Immature natural killer cell (primary cell): ENCODE results near the gene SRPK2. TPM values are rescaled to one million over a fixed set of nuclear protein-coding genes. Genes with fewer than 3 reads are reported as not detected.
"Not testable (repeated sequence)": the region's sequence is repeated elsewhere in the genome, so short reads cannot be mapped to it uniquely, and the experiment has no call there.

Source experiments
- DNase-seq, 3 donors: peaks; one replicate each; pipeline ENCODE4 v3.0.0; 2022; ENCODE audit warnings: mixed read lengths in 1 of 3
- H3K27ac Mint-ChIP-seq, 6 donors: one replicate each; pipeline ENCODE4 v1.8.0; 2020; ENCODE audit warnings: mixed read lengths in 6 of 6, mild to moderate bottlenecking in 5 of 6, inconsistent platforms in 4 of 6, moderate library complexity in 3 of 6
- H3K27me3 Mint-ChIP-seq, 3 donors: one replicate each; pipeline ENCODE4 v1.8.0; 2020 to 2021; ENCODE audit warnings: low read depth in 3 of 3, mild to moderate bottlenecking in 3 of 3, mixed read lengths in 3 of 3, moderate library complexity in 3 of 3, inconsistent platforms in 1 of 3
- H3K36me3 Mint-ChIP-seq, 3 donors: one replicate each; pipeline ENCODE4 v1.8.0; 2020; ENCODE audit warnings: mixed read lengths in 3 of 3, inconsistent platforms in 2 of 3, mild to moderate bottlenecking in 2 of 3
- H3K4me1 Mint-ChIP-seq, 2 donors: one replicate each; pipeline ENCODE4 v1.8.0; 2020; ENCODE audit warnings: inconsistent platforms in 2 of 2, mild to moderate bottlenecking in 2 of 2, mixed read lengths in 2 of 2, moderate library complexity in 1 of 2
- H3K4me3 Mint-ChIP-seq, 5 donors: one replicate each; pipeline ENCODE4 v1.8.0; 2020; ENCODE audit warnings: mild to moderate bottlenecking in 5 of 5, mixed read lengths in 5 of 5, inconsistent platforms in 3 of 5, moderate library complexity in 3 of 5
- H3K9me3 Mint-ChIP-seq, 6 donors: one replicate each; pipeline ENCODE4 v1.8.0; 2020; ENCODE audit warnings: mild to moderate bottlenecking in 6 of 6, mixed read lengths in 6 of 6, inconsistent platforms in 4 of 6, moderate library complexity in 3 of 6
- polyA plus RNA-seq, 3 donors: library from polyadenylated mRNA; unstranded; fragments of 300-500 nt; fragmentation: Illumina TruSeq; gene quantifications; one replicate each; pipeline ENCODE4 v1.2.3, GENCODE V29; 2021

SRPK2 gene
- polyA plus RNA-seq, 3 donors from 2014 or later: 51.5 to 92.2 (median 64.1) TPM

DNA sequence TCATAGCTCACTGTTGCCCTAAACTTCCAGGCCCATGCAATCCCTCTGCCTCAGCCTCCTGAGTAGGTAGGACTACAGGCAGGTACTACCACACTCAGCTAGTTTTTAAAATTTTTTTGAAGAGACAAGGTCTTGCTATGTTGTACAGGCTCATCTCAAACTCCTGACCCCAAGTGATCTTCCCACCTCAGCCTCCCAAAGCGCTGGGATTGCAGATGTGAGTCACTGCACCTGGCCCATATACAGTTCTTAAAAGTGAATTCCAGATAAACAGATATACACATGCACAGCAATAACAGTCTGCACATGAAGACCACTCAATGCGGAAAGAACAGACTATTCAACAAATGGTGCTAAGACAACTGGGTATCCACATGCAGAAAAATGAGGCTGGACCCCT, 67.8 kb downstream of the SRPK2 start:
- no peaks in the 10 kb centered on the region for H3K27me3 Mint-ChIP-seq
- peaks cover 76 to 89% of the 10 kb centered on the region in 2 donors for H3K4me1 Mint-ChIP-seq
- H3K4me3 Mint-ChIP-seq: no peak overlapping the region
- DNase-seq: no peak
- H3K36me3 Mint-ChIP-seq: no peaks in the 10 kb centered on the region
- peak overlapping the region in 2 of 6 donors; percentile 2 to 50 for H3K27ac Mint-ChIP-seq
- H3K9me3 Mint-ChIP-seq: no peaks in the 10 kb centered on the region

DNA sequence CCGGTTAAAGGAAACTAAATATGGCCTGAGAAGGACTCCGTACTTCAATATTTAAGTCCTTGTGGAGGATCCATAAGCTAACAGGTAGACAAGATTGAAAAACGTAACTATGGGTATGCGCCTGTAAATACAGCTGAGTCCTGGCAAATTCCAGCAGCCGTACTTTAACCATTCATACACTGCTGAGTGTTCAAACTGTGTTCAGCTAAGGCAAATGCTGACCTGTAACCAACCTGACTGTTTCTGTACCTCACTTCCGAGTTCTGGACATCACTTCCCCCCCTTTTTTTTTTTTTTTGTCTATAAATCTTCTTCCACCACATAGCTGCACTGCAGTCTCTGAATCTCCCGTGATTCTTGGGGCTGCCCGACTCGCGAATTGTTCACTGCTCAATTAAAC, 69.1 kb downstream of the SRPK2 start:
- Mint-ChIP-seq H3K36me3 (no peaks in the 10 kb centered on the region), H3K9me3 (no peaks in the 10 kb centered on the region), H3K27ac (peak overlapping the region in 2 of 6 donors; percentile 28 to 57), H3K4me3 (peak overlapping the region; percentile 13 to 67 (median 51)), H3K4me1 (peaks cover 71 to 88% of the 10 kb centered on the region in 2 donors), H3K27me3 (no peaks in the 10 kb centered on the region)
- no peak for DNase-seq

DNA sequence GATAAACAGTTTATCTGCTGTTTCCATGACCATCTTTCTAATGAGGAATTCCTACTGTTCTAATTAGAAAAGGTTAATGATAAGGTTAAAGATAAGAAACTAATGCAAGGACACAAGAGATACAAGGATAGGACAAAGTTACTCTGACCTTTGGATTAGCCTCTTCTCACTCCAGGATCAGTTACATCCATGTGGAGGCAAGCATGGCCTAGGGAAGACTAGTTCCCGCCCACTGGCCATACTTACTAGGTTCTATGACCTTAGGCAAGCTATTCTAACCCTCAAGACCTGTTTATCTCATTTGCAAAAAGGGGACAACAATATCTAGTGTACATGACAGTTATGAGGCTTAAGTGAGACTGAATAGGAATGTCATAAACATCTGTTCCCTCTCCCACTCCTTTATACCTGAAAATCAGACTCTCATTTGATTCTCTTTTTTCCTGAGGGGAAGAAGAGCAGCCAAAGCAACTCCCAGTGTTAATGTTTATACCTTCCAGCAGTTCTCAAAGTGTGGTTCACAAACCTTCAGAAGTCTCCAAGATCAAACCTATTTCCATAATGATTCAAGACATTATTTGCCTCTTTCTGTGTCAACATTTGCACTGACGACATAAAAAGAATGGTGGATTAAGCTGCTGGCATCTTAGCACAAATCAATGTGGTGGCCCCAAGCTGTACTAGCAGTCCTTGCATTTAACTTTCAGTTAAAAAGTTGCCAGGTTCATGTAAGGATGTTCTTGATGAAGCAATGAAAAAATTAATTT, 72.0 kb downstream of the SRPK2 start:
- H3K4me1 Mint-ChIP-seq: peaks cover 67 to 87% of the 10 kb centered on the region in 2 donors
- H3K4me3 Mint-ChIP-seq: no peak overlapping the region
- H3K27me3 Mint-ChIP-seq: no peaks in the 10 kb centered on the region

DNA sequence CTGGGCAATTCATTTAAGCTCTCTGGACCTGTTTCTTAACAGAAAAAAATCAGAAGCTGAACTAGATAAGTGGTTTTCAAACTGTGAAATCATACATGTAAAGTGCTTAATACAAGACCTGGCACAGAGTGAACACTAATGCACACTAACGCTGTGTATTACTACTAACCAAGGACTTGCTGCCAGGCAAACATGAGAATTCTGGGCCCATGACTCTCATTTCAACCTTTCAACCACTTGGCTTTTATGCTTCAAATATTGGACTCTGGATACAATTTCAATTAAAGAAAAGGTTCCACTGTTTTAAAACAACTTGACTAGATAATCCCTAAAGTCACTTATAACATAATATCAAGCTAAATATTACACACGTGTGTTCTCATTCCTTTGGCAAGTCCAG, 73.4 kb downstream of the SRPK2 start:
- DNase-seq: no peak
- Mint-ChIP-seq H3K27ac (peak overlapping the region in 3 of 6 donors; percentile 4 to 36 (median 13)), H3K9me3 (no peaks in the 10 kb centered on the region), H3K27me3 (no peaks in the 10 kb centered on the region), H3K4me3 (no peak overlapping the region), H3K36me3 (no peaks in the 10 kb centered on the region), H3K4me1 (peaks cover 67 to 87% of the 10 kb centered on the region in 2 donors)

More for the DNA sequence above, 72.0 kb downstream of the SRPK2 start:
- no peak for DNase-seq
- no peaks in the 10 kb centered on the region for H3K36me3 Mint-ChIP-seq
- H3K27ac Mint-ChIP-seq: peak overlapping the region in 2 of 6 donors; percentile 13 to 22
- no peaks in the 10 kb centered on the region for H3K9me3 Mint-ChIP-seq

DNA sequence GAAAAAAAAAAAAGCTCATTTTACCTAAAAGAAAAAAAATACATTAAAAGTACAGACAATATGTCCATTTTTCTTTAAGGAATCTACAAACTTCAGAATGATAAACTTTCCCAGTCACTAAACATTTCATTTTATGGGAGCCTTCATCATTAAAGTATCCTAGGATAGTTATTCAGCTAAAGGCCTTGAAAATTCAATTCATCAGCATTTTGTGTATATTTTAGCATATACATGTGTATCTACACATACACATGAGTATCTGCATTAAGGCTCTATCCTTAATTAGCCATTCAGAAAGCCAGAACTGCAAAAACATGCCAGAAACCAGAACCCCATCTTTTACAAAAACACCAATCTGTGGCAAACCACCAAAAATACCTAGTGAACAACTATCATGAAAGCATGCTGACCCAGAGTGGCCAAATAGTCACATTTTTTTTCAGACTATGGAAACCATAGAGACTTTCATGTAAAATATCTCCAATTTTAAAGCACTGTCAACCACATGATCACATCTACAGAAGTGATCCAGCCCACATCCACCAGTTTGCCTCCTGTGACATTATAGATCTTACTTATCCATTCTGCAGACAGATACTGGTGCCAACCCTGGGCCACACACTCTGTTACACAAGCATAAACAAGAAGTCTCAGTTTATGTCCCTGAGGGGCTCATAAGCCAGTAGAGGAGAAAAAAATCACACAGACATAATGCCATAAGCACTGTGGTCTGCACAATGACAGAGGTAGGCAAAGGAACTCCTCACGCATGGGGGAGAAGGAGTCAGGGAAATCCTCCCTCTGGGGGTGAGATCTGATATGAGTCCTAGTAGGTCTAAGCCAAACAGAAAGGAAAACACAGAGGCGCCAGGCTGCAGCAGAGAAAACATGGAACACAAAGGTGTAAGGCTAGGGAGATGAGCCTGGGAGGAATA, 79.2 kb downstream of the SRPK2 start:
- Mint-ChIP-seq H3K4me1 (peaks cover 74 to 92% of the 10 kb centered on the region in 2 donors), H3K36me3 (peaks cover 0 to 3% (median 0%) of the 10 kb centered on the region in 3 donors), H3K27ac (peak overlapping the region; percentile 0 to 50 (median 20)), H3K9me3 (no peaks in the 10 kb centered on the region), H3K27me3 (no peaks in the 10 kb centered on the region), H3K4me3 (peak overlapping the region in 4 of 5 donors; percentile 14 to 53 (median 20))
- DNase-seq: peak in 1 of 3 donors; percentile 12

DNA sequence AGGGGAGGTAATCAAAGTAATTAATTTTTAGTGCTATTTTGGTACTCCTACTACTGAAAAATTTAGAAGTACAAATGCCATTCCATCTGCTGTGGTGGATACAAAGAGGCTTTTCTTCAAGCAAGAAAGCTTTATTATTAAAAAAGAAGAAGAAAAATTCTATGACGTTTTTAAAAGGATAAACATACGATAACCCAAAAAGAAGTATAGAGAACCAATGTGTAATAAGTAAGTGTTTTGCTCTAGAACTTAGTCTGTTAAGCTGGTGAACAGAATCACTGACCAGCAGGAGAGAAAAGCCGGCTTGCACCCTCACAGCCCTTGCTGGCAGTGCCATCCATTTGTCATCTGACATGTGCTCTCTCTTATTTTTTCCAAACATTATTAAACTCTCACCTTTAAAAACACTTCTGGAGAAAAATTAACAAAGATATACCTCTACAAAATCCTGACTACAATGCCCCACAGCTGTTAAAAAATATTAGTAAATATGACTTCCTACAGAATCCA, 81.5 kb downstream of the SRPK2 start:
- no peaks in the 10 kb centered on the region for H3K27me3 Mint-ChIP-seq
- H3K36me3 Mint-ChIP-seq: peaks cover 0 to 3% (median 0%) of the 10 kb centered on the region in 3 donors
- no peak for DNase-seq
- H3K9me3 Mint-ChIP-seq: no peaks in the 10 kb centered on the region
- H3K27ac Mint-ChIP-seq: peak overlapping the region in 1 of 6 donors; percentile 14
- H3K4me3 Mint-ChIP-seq: no peak overlapping the region
- H3K4me1 Mint-ChIP-seq: peaks cover 66 to 88% of the 10 kb centered on the region in 2 donors

DNA sequence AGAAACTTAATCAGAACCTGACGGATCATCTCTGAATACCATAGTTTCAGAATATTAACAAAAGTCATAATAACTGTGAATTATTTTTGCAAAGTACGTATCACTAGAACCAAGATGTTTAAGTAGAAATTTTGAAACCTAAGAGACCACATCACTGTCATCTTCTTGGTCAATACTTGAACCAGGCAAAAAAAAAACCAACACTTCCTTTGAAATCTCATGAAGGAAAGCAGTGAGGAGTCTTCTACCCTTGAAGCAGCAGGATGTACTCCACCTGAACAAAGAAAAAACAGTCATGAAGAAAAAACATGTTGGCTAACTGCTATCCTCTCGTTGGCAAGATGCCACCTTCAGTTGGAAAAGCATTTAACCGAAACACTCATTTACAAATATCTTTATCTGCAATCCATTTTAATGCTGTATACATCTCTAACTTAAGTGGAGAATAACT, 82.4 kb downstream of the SRPK2 start:
- Mint-ChIP-seq H3K27me3 (no peaks in the 10 kb centered on the region), H3K36me3 (peaks cover 0 to 3% (median 0%) of the 10 kb centered on the region in 3 donors), H3K4me3 (no peak overlapping the region), H3K4me1 (peaks cover 67 to 88% of the 10 kb centered on the region in 2 donors), H3K27ac (peak overlapping the region in 2 of 6 donors; percentile 64 to 67), H3K9me3 (no peaks in the 10 kb centered on the region)
- no peak for DNase-seq

DNA sequence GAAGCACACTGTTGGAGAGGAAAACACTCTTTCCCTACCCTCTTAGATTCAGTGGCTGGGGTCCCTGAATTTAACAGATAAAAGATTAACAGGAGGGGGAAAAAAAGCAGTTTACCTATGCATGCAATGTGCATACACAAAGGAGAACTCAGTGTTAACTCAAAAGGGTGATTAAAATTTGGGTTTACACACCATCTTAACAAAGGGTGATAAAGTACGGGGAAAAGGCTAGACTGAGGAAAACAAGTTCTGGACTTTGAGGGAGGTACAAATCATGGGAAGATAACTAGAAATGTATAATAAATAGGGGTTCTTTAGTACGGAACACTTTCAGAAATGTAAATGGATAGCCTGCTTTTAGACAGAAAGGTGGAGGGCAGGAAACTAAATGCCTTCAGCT, 83.1 kb downstream of the SRPK2 start:
- H3K4me1 Mint-ChIP-seq: peaks cover 65 to 84% of the 10 kb centered on the region in 2 donors
- H3K27me3 Mint-ChIP-seq: peaks cover 0 to 1% (median under 1%) of the 10 kb centered on the region in 3 donors
- peak overlapping the region in 2 of 6 donors; percentile 29 to 45 for H3K27ac Mint-ChIP-seq
- peak overlapping the region in 1 of 5 donors; percentile 22 for H3K4me3 Mint-ChIP-seq
- no peaks in the 10 kb centered on the region for H3K9me3 Mint-ChIP-seq
- peaks cover 0 to 3% (median 0%) of the 10 kb centered on the region in 3 donors for H3K36me3 Mint-ChIP-seq
- no peak for DNase-seq

DNA sequence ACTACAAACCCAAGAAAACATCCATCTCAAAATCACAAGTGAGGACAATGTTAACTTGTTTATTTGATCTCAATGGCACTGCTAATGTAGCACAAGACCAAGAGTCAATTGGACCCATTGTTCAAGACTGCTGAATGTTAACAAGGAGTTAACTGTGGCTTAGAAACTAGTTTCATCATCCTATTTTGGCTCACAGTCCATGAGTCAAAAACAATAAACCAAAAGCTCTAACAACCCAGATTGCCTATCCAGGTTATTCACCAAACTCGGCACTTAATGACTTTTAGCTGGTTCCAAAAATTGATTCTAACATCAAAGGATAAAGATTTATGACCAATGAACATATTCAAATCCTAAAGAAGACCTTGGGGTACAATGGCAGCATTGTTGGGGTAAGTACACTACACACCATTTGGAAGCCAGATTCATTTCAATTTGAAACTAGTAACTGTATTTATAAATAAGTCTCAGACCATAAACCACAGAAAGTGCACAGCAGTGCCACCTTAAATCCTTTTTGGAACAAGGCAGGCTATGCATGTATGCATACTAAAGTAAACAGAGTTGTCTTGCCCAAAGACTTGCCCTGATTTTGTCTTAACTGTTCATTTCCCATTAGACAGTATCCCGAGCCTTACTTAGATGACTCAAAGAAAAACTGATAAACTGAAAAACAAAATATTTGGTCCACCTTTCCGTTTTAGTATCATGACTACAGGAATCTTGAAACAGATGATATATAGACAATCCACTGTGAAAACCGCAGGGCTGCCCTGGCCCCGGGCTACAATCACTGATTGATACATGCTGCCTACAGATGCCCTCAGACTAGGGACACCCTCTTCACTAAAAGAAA, 84.5 kb downstream of the SRPK2 start:
- Mint-ChIP-seq H3K36me3 (peaks cover 0 to 3% (median 0%) of the 10 kb centered on the region in 3 donors), H3K9me3 (no peaks in the 10 kb centered on the region), H3K4me1 (peaks cover 62 to 84% of the 10 kb centered on the region in 2 donors), H3K4me3 (peak overlapping the region in 2 of 5 donors; percentile 2 to 24), H3K27ac (peak overlapping the region in 5 of 6 donors; percentile 0 to 68 (median 40)), H3K27me3 (peaks cover 0 to 3% (median 3%) of the 10 kb centered on the region in 3 donors)
- DNase-seq: no peak

DNA sequence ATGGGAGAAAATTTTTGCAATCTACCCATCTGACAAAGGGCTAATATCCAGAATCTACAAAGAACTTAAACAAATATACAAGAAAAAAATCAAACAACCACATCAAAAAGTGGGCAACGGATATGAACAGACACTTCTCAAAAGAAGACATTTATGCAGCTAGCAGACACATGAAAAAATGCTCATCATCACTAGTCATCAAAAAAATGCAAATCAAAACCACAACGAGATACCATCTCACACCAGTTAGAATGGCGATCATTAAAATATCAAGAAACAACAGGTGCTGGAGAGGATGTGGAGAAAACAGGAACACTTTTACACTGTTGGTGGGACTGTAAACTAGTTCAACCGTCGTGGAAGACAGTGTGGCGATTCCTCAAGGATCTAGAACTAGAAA, 88.1 kb downstream of the SRPK2 start:
- H3K4me1 Mint-ChIP-seq: peaks cover 61 to 84% of the 10 kb centered on the region in 2 donors
- peak; percentile 32 to 46 (median 38) for DNase-seq
- H3K4me3 Mint-ChIP-seq: peak overlapping the region; percentile 23 to 54 (median 40)
- not testable (repeated sequence) for H3K36me3 Mint-ChIP-seq, H3K9me3 Mint-ChIP-seq, H3K27me3 Mint-ChIP-seq
- H3K27ac Mint-ChIP-seq: peak overlapping the region; percentile 26 to 75 (median 64)

DNA sequence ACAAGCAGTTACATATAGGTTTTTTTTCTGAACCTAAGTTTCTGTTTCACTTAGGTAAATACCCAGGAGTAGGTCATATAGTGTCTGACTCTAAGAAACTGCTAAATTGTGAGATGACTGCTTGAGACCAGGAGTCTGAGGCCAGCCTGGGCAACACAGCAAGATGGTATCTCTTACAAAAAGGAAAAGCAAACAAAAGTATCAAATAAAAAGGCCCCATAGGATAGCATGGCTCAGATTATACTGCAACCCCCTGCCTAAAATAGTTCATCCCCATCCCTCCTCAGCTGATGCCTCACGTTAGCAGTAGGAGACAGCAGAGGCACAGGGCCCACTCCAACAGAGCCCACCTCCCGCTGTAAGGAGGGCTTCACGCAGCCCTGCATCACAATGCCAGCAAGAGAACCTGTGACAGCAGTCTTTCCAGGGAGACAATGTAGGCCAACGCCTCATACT, 90.3 kb downstream of the SRPK2 start:
- Mint-ChIP-seq H3K4me3 (peak overlapping the region; percentile 10 to 58 (median 20)), H3K4me1 (peaks cover 51 to 70% of the 10 kb centered on the region in 2 donors), H3K9me3 (no peaks in the 10 kb centered on the region), H3K27me3 (peaks cover 0 to 3% (median 3%) of the 10 kb centered on the region in 3 donors), H3K36me3 (no peaks in the 10 kb centered on the region), H3K27ac (peak overlapping the region; percentile 55 to 89 (median 78))
- DNase-seq: peak in 2 of 3 donors; percentile 15 to 21

DNA sequence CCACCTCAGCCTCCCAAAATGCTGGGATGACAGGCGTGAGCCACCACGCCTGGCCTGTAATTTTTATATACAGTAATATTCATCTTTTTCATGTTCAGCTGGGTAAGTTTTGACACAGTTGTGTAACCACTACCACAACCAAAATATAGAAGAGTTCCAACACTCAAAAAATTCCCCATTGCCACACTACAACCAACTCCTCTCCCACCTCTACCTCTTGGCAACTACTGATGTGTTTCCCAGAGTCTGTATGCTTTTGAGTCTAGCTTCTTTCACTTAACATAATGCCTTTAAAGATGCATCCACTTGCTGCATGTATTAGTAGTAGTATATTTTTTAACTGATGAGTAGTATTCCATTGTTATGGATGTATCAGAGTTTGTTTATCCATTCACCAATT, 90.7 kb downstream of the SRPK2 start:
- peak overlapping the region in 4 of 5 donors; percentile 10 to 58 (median 37) for H3K4me3 Mint-ChIP-seq
- DNase-seq: no peak
- H3K36me3 Mint-ChIP-seq: no peaks in the 10 kb centered on the region
- H3K4me1 Mint-ChIP-seq: peaks cover 51 to 66% of the 10 kb centered on the region in 2 donors
- H3K27me3 Mint-ChIP-seq: peaks cover 0 to 3% (median 3%) of the 10 kb centered on the region in 3 donors
- peak overlapping the region; percentile 55 to 89 (median 78) for H3K27ac Mint-ChIP-seq
- H3K9me3 Mint-ChIP-seq: no peaks in the 10 kb centered on the region
